Keratinocyte (primary cell): ENCODE data around the gene ACADL. TPM values are rescaled to one million over a fixed set of nuclear protein-coding genes. Genes with fewer than 3 reads are reported as not detected.

ENCODE experiments used
- DNase-seq: peaks from one replicate; pipeline ENCODE4 v3.0.0-alpha.2; 2011; ENCODE audit warnings: low read depth, missing footprints, low spot score
- FAIRE-seq: peaks from 2 replicates; lab custom pipeline; 2011; peaks lifted over from hg19 to GRCh38; lab: Jason Lieb, UNC
- H2AFZ ChIP-seq: 2 replicates; pipeline ENCODE4 v1.6.0; 2012; ENCODE audit warnings: low read length, control low read depth, inconsistent platforms; ENCODE audit not compliant: control insufficient read depth
- H3K27ac ChIP-seq: 2 replicates; pipeline ENCODE4 v1.5.1; 2011; ENCODE audit warnings: low read length; ENCODE audit not compliant: control insufficient read depth, insufficient read depth
- H3K27me3 ChIP-seq: 3 replicates; pipeline ENCODE4 v1.6.0; 2011; ENCODE audit warnings: low read length; ENCODE audit not compliant: control insufficient read depth, insufficient read depth; ENCODE audit errors: extremely low read depth
- H3K36me3 ChIP-seq, 2 experiments: 2 replicates in 1 of 2; 3 replicates in 1 of 2; pipeline ENCODE4 v1.5.1; 2011; ENCODE audit warnings: low read length in 2 of 2, mild to moderate bottlenecking in 1 of 2; ENCODE audit not compliant: control insufficient read depth in 2 of 2, insufficient read depth in 2 of 2; ENCODE audit errors: extremely low read depth in 1 of 2
- H3K4me1 ChIP-seq: 3 replicates; pipeline ENCODE4 v1.5.1; 2011; ENCODE audit warnings: low read length; ENCODE audit not compliant: control insufficient read depth, insufficient read depth; ENCODE audit errors: extremely low read depth
- H3K4me2 ChIP-seq: 3 replicates; pipeline ENCODE4 v1.6.0; 2011; ENCODE audit warnings: low read depth, low read length; ENCODE audit not compliant: control insufficient read depth, insufficient read depth; ENCODE audit errors: extremely low read depth
- H3K4me3 ChIP-seq, 3 experiments: fragments of 200-600 bp in 1 of 3; sonication (generic) in 1 of 3; 2 replicates in 2 of 3; 3 replicates in 1 of 3; pipeline ENCODE4 v1.5.1; 2011 to 2016; ENCODE audit warnings: low read length in 3 of 3, mild to moderate bottlenecking in 3 of 3, control low read depth in 2 of 3, inconsistent platforms in 1 of 3, low read depth in 1 of 3, mixed read lengths in 1 of 3, mixed run types in 1 of 3, moderate library complexity in 1 of 3; ENCODE audit not compliant: control insufficient read depth in 2 of 3, insufficient read depth in 2 of 3; ENCODE audit errors: extremely low read depth in 1 of 3
- H3K79me2 ChIP-seq: 2 replicates; pipeline ENCODE4 v1.6.0; 2012; ENCODE audit warnings: low read length; ENCODE audit not compliant: control insufficient read depth, insufficient read depth
- H3K9ac ChIP-seq: 3 replicates; pipeline ENCODE4 v1.6.0; 2011; ENCODE audit warnings: low read length; ENCODE audit not compliant: control insufficient read depth, insufficient read depth; ENCODE audit errors: extremely low read depth
- H3K9me1 ChIP-seq: 3 replicates; pipeline ENCODE4 v1.6.0; 2011; ENCODE audit warnings: low read length; ENCODE audit not compliant: control insufficient read depth, insufficient read depth; ENCODE audit errors: extremely low read depth
- H3K9me3 ChIP-seq: 2 replicates; pipeline ENCODE4 v1.5.1; 2012; ENCODE audit warnings: low read depth, low read length; ENCODE audit not compliant: control insufficient read depth
- H4K20me1 ChIP-seq: 3 replicates; pipeline ENCODE4 v1.6.0; 2011; ENCODE audit warnings: low read length; ENCODE audit not compliant: control insufficient read depth, insufficient read depth; ENCODE audit errors: extremely low read depth
- CTCF ChIP-seq, 3 experiments: IDR thresholded peaks in 1 of 3; conservative IDR thresholded peaks in 1 of 3; optimal IDR thresholded peaks in 1 of 3; 2 replicates in 2 of 3; 3 replicates in 1 of 3; pipeline versions ENCODE3 to v1.5.1; 2011; ENCODE audit warnings: low read length in 3 of 3, mild to moderate bottlenecking in 3 of 3, moderate library complexity in 2 of 3, control low read depth in 1 of 3, inconsistent platforms in 1 of 3; ENCODE audit not compliant: insufficient read depth in 2 of 3; ENCODE audit errors: extremely low read depth in 1 of 3
- EZH2 ChIP-seq: IDR thresholded peaks from one replicate; pipeline ENCODE4 v1.6.1; 2012; ENCODE audit warnings: inconsistent platforms, mild to moderate bottlenecking, low read length, moderate library complexity
- dilution Hi-C: fragments of 300-500 bp; cut with MboI; formaldehyde crosslinking; loops from one replicate; pipeline ENCODE4 v1.7.0; 2020; ENCODE audit warnings: low sequenced_read_pairs; ENCODE audit not compliant: extremely low pct_ligation_motif_present
- polyA plus RNA-seq, 5 experiments: library from polyadenylated mRNA; depleted of rRNA in 3 of 5; stranded (reverse) in 3 of 5; stranded (forward) in 1 of 5; unstranded in 1 of 5; fragments of >200 nt; gene quantifications; 1 replicate in 1 of 5; 2 replicates in 3 of 5; 3 replicates in 1 of 5; pipeline versions ENCODE4 v1.2.1 to v1.2.3, GENCODE V29; 2011 to 2012; ENCODE audit warnings: missing spikeins in 2 of 5, low read depth in 1 of 5, low replicate concordance in 1 of 5

The ACADL gene
- polyA plus RNA-seq, 1 donor (not counting 4 experiments of a cell fraction or from before 2014, with no cell fraction given): 0.10 TPM

- TF ChIP-seq EZH2: no peak
- no peak for TF ChIP-seq CTCF (optimal IDR thresholded peaks at IDR 0.05 in 1 of 3, IDR thresholded peaks at IDR 0.05 in 1 of 3, conservative IDR thresholded peaks at IDR 0.05 in 1 of 3; ENCODE audit: extremely low read depth in 1 of 3, insufficient read depth in 2 of 3, low read length in 3 of 3)
- no peak for DNase-seq
- Histone ChIP-seq H3K4me2 (no peak overlapping the region), H3K4me3 (no peak overlapping the region), H3K27me3 (peaks cover 5% of the 10 kb centered on the region), H2AFZ (no peak overlapping the region), H3K9ac (no peak overlapping the region), H3K79me2 (no peaks in the 10 kb centered on the region), H3K9me3 (no peaks in the 10 kb centered on the region), H3K36me3 (no peaks in the 10 kb centered on the region), H3K27ac (no peak overlapping the region), H3K4me1 (peaks cover 12% of the 10 kb centered on the region), H3K9me1 (no peaks in the 10 kb centered on the region), H4K20me1 (no peaks in the 10 kb centered on the region)
- FAIRE-seq: no peak
- dilution Hi-C loops: no loop called here
Measured at GRCh38 chr2:210228586-210228985, 3.3 kb upstream of the ACADL start.

DNA sequence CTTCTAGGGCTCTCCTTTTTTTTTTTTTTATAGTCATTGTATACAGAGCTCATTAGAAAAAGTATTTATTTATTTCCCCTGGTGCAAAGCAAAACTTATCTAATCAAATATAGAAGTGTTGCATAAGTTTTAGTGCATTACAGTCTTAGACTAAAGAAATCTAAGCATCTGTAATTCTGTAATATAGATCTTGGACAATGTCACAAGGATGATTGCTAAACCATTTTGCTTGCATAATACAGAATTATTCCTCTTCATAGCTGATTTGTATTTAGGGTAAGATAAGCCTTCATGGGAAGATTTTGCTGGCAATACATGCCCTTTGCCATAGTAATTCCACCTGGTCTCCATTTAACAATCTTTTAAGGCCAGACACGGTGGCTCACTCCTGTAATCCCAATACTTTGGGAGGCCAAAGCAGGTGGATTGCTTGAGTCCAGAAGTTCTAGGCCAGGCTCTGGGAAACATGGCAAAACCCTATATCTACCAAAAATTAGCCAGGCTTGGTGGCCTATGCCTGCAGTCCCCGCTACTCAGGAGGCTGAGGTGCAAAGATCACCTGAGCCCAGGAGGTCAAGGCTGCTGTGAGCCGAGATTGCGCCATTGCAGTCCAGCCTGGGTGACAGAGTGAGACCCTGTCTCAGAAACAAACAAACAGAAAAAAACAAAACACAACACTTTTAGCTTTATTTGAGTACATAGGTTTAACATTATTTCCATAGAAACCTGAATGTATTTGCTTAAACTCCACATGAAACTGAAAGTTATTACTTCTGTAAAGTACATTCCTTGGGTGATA lies 2.2 kb upstream of the ACADL start:
- H3K27me3 ChIP-seq: peaks cover 5% of the 10 kb centered on the region
- DNase-seq: no peak
- H3K9me1 ChIP-seq: no peaks in the 10 kb centered on the region
- no peaks in the 10 kb centered on the region for H4K20me1 ChIP-seq
- dilution Hi-C loops: no loop called here
- H3K4me3 ChIP-seq: no peak overlapping the region
- no peak for FAIRE-seq
- H3K9me3 ChIP-seq: no peaks in the 10 kb centered on the region
- no peak for TF ChIP-seq CTCF (optimal IDR thresholded peaks at IDR 0.05 in 1 of 3, IDR thresholded peaks at IDR 0.05 in 1 of 3, conservative IDR thresholded peaks at IDR 0.05 in 1 of 3; ENCODE audit: extremely low read depth in 1 of 3, insufficient read depth in 2 of 3, low read length in 3 of 3)
- TF ChIP-seq EZH2: no peak
- H3K79me2 ChIP-seq: no peaks in the 10 kb centered on the region
- H3K4me1 ChIP-seq: peaks cover 12% of the 10 kb centered on the region
- no peaks in the 10 kb centered on the region for H3K36me3 ChIP-seq
- no peak overlapping the region for H2AFZ ChIP-seq
- H3K27ac ChIP-seq: no peak overlapping the region
- H3K9ac ChIP-seq: no peak overlapping the region
- no peak overlapping the region for H3K4me2 ChIP-seq
